Measurements from ENCODE around the gene PARN. TPM values are rescaled to one million over a fixed set of nuclear protein-coding genes. Genes with fewer than 3 reads are reported as not detected.

Gene PARN
- total RNA-seq, 2 donors from 2014 or later, result 22.4 to 51.2 TPM

- no peak for DNase-seq (ENCODE audit: low spot score)
These were observed 21.5 kb downstream of the PARN start for GRCh38 chr16:14608604-14609003.

GRCh38 chr16:14608111-14608566, 21.9 kb downstream of the PARN start:
- Histone ChIP-seq H3K27me3 (replicated peaks; ENCODE audit: insufficient read depth) (no peaks in the 10 kb centered on the region), H3K36me3 (peaks cover 5 to 10% of the 10 kb centered on the region in 2 donors), H3K27ac (no peak overlapping the region), H3K4me3 (no peak overlapping the region), H3K4me1 (replicated peaks) (no peaks in the 10 kb centered on the region), H3K9me3 (no peaks in the 10 kb centered on the region)
- intact Hi-C loops (cut with DNase I), result no loop called here
- no peak for TF ChIP-seq POLR2AphosphoS5 (IDR thresholded peaks at IDR 0.05)
- TF ChIP-seq POLR2A (IDR thresholded peaks at IDR 0.05), result no peak
- no peak for TF ChIP-seq CTCF (IDR thresholded peaks at IDR 0.05)
- WGBS, result 92% methylated on average over 4 of the region's 4 CpGs
- DNase-seq (ENCODE audit: low spot score), result no peak

More at GRCh38 chr16:14608604-14609003, 21.5 kb downstream of the PARN start:
- Histone ChIP-seq H3K36me3 (peaks cover 5 to 8% of the 10 kb centered on the region in 2 donors), H3K4me1 (replicated peaks) (no peaks in the 10 kb centered on the region), H3K4me3 (no peak overlapping the region), H3K9me3 (no peaks in the 10 kb centered on the region), H3K27me3 (replicated peaks; ENCODE audit: insufficient read depth) (no peaks in the 10 kb centered on the region), H3K27ac (no peak overlapping the region)
- WGBS, result 77% methylated on average over 6 of the region's 6 CpGs
- intact Hi-C loops (cut with DNase I), result no loop called here
- no peak for TF ChIP-seq POLR2AphosphoS5 (IDR thresholded peaks at IDR 0.05)
- TF ChIP-seq CTCF (IDR thresholded peaks at IDR 0.05), result no peak
- TF ChIP-seq POLR2A (IDR thresholded peaks at IDR 0.05), result no peak

GRCh38 chr16:14606102-14606501, 24.0 kb downstream of the PARN start:
- TF ChIP-seq POLR2AphosphoS5 (IDR thresholded peaks at IDR 0.05), result no peak
- no peak for TF ChIP-seq POLR2A (IDR thresholded peaks at IDR 0.05)
- TF ChIP-seq CTCF (IDR thresholded peaks at IDR 0.05), result no peak
- Histone ChIP-seq H3K36me3 (peaks cover 5 to 7% of the 10 kb centered on the region in 2 donors), H3K4me3 (no peak overlapping the region), H3K27ac (no peak overlapping the region), H3K4me1 (replicated peaks) (no peaks in the 10 kb centered on the region), H3K27me3 (replicated peaks; ENCODE audit: insufficient read depth) (no peaks in the 10 kb centered on the region), H3K9me3 (no peaks in the 10 kb centered on the region)
- WGBS, result 95% methylated on average over 6 of the region's 6 CpGs
- intact Hi-C loops (cut with DNase I), result no loop called here
- DNase-seq (ENCODE audit: low spot score), result no peak

GRCh38 chr16:14602443-14602963, 27.6 kb downstream of the PARN start:
- intact Hi-C loops (cut with DNase I), result no loop called here
- Histone ChIP-seq H3K9me3 (no peaks in the 10 kb centered on the region), H3K4me3 (no peak overlapping the region), H3K4me1 (replicated peaks) (no peaks in the 10 kb centered on the region), H3K27ac (no peak overlapping the region), H3K27me3 (replicated peaks; ENCODE audit: insufficient read depth) (no peaks in the 10 kb centered on the region), H3K36me3 (peaks cover 0 to 3% of the 10 kb centered on the region in 2 donors)
- 94% methylated on average over 6 of the region's 6 CpGs for WGBS
- DNase-seq (ENCODE audit: low spot score), result no peak
- TF ChIP-seq POLR2A (IDR thresholded peaks at IDR 0.05) (no peak), POLR2AphosphoS5 (IDR thresholded peaks at IDR 0.05) (no peak), CTCF (IDR thresholded peaks at IDR 0.05) (no peak)

DNA sequence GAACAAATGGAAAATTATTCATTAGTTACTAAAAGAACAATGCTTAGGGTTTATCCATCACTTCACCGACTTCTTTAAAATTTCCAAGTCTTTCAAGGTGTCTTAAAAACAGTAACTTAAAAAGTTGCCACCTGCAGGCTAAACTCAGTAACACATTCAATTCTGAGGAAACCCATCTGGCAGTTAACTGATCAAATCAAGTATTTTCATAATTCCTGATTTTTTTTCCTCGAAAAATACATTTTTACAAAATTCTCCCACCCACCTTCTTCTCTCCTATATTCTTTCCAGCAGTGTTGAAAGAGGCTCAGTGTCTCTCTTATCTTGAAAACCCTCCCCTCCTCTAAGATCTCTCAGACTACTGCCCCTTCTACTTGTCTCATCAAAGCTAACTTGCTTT, 29.9 kb downstream of the PARN start:
- WGBS, result 37% methylated on average over 2 of the region's 2 CpGs
- Histone ChIP-seq H3K27ac (no peak overlapping the region), H3K4me3 (no peak overlapping the region), H3K36me3 (peaks cover 0 to 3% of the 10 kb centered on the region in 2 donors), H3K4me1 (replicated peaks) (no peaks in the 10 kb centered on the region), H3K9me3 (no peaks in the 10 kb centered on the region), H3K27me3 (replicated peaks; ENCODE audit: insufficient read depth) (no peaks in the 10 kb centered on the region)
- TF ChIP-seq POLR2A (IDR thresholded peaks at IDR 0.05) (no peak), CTCF (IDR thresholded peaks at IDR 0.05) (peak in 3 of 4 experiments; percentile 40 to 59 (median 58))
- intact Hi-C loops (cut with DNase I), result no loop called here
- DNase-seq (ENCODE audit: low spot score), result no peak

Measured in prostate gland (tissue), 2 donors.